ENCODE results near the gene PLEKHM3. TPM values are rescaled to one million over a fixed set of nuclear protein-coding genes. Genes with fewer than 3 reads are reported as not detected.

Gene PLEKHM3
- total RNA-seq, 3 donors from 2014 or later (not counting 1 experiment from before 2014, with no cell fraction given) = 21.7 to 27.7 (median 26.3) TPM

DNA sequence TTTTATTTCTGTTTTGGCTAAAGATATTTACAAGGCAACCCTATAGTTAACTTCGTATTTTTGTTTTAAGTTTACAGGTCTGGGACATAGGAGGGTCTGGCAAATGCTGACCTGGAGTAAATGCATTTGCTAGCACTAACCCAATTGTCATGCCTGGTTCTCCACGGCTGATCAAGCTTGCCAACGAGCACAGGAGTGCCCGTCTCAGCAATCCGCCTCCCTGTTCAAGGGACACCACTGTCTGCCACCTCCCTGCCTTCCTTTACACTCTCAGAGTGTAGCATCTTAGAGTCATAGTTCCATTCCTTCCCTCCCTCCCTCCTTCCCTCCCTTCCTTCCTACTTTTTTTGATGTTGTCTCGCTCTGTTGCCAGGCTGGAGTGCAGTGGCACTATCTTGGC lies 104.6 kb downstream of the PLEKHM3 start:
- WGBS (ENCODE audit: insufficient coverage) = 90% methylated on average over 6 of the region's 6 CpGs
- TF ChIP-seq, protein P1, sequence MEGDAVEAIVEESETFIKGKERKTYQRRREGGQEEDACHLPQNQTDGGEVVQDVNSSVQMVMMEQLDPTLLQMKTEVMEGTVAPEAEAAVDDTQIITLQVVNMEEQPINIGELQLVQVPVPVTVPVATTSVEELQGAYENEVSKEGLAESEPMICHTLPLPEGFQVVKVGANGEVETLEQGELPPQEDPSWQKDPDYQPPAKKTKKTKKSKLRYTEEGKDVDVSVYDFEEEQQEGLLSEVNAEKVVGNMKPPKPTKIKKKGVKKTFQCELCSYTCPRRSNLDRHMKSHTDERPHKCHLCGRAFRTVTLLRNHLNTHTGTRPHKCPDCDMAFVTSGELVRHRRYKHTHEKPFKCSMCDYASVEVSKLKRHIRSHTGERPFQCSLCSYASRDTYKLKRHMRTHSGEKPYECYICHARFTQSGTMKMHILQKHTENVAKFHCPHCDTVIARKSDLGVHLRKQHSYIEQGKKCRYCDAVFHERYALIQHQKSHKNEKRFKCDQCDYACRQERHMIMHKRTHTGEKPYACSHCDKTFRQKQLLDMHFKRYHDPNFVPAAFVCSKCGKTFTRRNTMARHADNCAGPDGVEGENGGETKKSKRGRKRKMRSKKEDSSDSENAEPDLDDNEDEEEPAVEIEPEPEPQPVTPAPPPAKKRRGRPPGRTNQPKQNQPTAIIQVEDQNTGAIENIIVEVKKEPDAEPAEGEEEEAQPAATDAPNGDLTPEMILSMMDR (IDR thresholded peaks at IDR 0.05) = no peak
- Mint-ChIP-seq H3K9me3 (no peaks in the 10 kb centered on the region), H3K4me1 (peaks cover 0 to 10% of the 10 kb centered on the region in 2 donors), H3K27me3 (ENCODE audit: low read depth in 2 of 2) (no peaks in the 10 kb centered on the region), H3K36me3 (no peaks in the 10 kb centered on the region), H3K4me3 (no peak overlapping the region), H3K27ac (no peak overlapping the region)
- no peaks in the 10 kb centered on the region for H3K36me3 ChIP-seq (ENCODE audit: control insufficient read depth, insufficient read depth, low read length)
- no peaks in the 10 kb centered on the region for H3K9me3 ChIP-seq (ENCODE audit: control insufficient read depth, insufficient read depth, low read length)
- no peaks in the 10 kb centered on the region for H3K27me3 ChIP-seq (ENCODE audit: control insufficient read depth, insufficient read depth, low read length)
- H3K4me3 ChIP-seq (ENCODE audit: low read length) = no peak overlapping the region
- H3K4me1 ChIP-seq (ENCODE audit: control insufficient read depth, insufficient read depth, low read length) = peaks cover 11% of the 10 kb centered on the region
- ATAC-seq = no peak
- intact Hi-C loops (cut with micrococcal nuclease) = no loop called here
- DNase-seq = no peak
- no peak overlapping the region for H3K27ac ChIP-seq (ENCODE audit: low read length)

- peaks cover 0 to 6% of the 10 kb centered on the region in 2 donors for H3K4me1 Mint-ChIP-seq
- H3K4me3 Mint-ChIP-seq = no peak overlapping the region
- no peaks in the 10 kb centered on the region for H3K27me3 Mint-ChIP-seq (ENCODE audit: low read depth in 2 of 2)
- WGBS (ENCODE audit: insufficient coverage) = 95% methylated on average over 3 of the region's 3 CpGs
- H3K27ac Mint-ChIP-seq = no peak overlapping the region
- no peaks in the 10 kb centered on the region for H3K36me3 Mint-ChIP-seq
- no peak overlapping the region for H3K27ac ChIP-seq (ENCODE audit: low read length)
- H3K9me3 ChIP-seq (ENCODE audit: control insufficient read depth, insufficient read depth, low read length) = no peaks in the 10 kb centered on the region
- H3K4me3 ChIP-seq (ENCODE audit: low read length) = no peak overlapping the region
- no peaks in the 10 kb centered on the region for H3K27me3 ChIP-seq (ENCODE audit: control insufficient read depth, insufficient read depth, low read length)
- H3K36me3 ChIP-seq (ENCODE audit: control insufficient read depth, insufficient read depth, low read length) = no peaks in the 10 kb centered on the region
- DNase-seq (no peak), ATAC-seq (no peak)
- H3K9me3 Mint-ChIP-seq = no peaks in the 10 kb centered on the region
- TF ChIP-seq, protein P1 (IDR thresholded peaks at IDR 0.05) = no peak
- intact Hi-C loops (cut with micrococcal nuclease) = no loop called here
- H3K4me1 ChIP-seq (ENCODE audit: control insufficient read depth, insufficient read depth, low read length) = peaks cover 7% of the 10 kb centered on the region
Measured at GRCh38 chr2:207920321-207920720, 105.0 kb downstream of the PLEKHM3 start.

- WGBS (ENCODE audit: insufficient coverage) = 97% methylated on average over 5 of the region's 8 CpGs
- Mint-ChIP-seq H3K4me3 (no peak overlapping the region), H3K9me3 (no peaks in the 10 kb centered on the region), H3K4me1 (no peaks in the 10 kb centered on the region), H3K27ac (no peak overlapping the region), H3K27me3 (ENCODE audit: low read depth in 2 of 2) (no peaks in the 10 kb centered on the region), H3K36me3 (no peaks in the 10 kb centered on the region)
- H3K9me3 ChIP-seq (ENCODE audit: control insufficient read depth, insufficient read depth, low read length) = no peaks in the 10 kb centered on the region
- no peaks in the 10 kb centered on the region for H3K27me3 ChIP-seq (ENCODE audit: control insufficient read depth, insufficient read depth, low read length)
- no peak overlapping the region for H3K4me3 ChIP-seq (ENCODE audit: low read length)
- no peaks in the 10 kb centered on the region for H3K4me1 ChIP-seq (ENCODE audit: control insufficient read depth, insufficient read depth, low read length)
- TF ChIP-seq, protein P1 (IDR thresholded peaks at IDR 0.05) = no peak
- no peak overlapping the region for H3K27ac ChIP-seq (ENCODE audit: low read length)
- H3K36me3 ChIP-seq (ENCODE audit: control insufficient read depth, insufficient read depth, low read length) = no peaks in the 10 kb centered on the region
- no peak for DNase-seq
- no peak for ATAC-seq
- intact Hi-C loops (cut with micrococcal nuclease) = no loop called here
Measured at GRCh38 chr2:207919164-207919919, 106.0 kb downstream of the PLEKHM3 start.

DNA sequence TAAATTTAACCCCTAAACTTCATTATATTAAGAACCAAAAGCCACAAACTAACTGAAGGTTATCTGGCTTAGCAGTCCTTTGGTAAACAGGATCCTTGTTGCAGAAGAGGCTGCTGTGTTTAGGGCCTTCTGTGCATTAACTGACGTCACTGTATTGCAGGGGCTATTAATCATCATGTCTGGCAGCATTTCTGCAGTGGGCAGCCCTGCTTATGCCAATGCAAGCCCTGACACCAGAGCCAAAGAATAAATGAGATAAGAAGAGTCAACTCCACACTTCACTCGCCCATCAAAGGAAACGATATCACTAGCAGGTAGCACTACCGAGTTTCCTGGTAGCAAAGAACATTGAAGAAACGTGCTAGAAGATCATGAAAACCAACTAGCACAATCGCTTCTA lies 110.6 kb downstream of the PLEKHM3 start:
- Mint-ChIP-seq H3K36me3 (no peaks in the 10 kb centered on the region), H3K27ac (no peak overlapping the region)
- intact Hi-C loops (cut with micrococcal nuclease) = no loop called here

More for the DNA sequence above, 110.6 kb downstream of the PLEKHM3 start:
- Histone ChIP-seq H3K27ac (ENCODE audit: low read length) (no peak overlapping the region), H3K9me3 (ENCODE audit: control insufficient read depth, insufficient read depth, low read length) (no peaks in the 10 kb centered on the region), H3K4me1 (ENCODE audit: control insufficient read depth, insufficient read depth, low read length) (no peaks in the 10 kb centered on the region), H3K4me3 (ENCODE audit: low read length) (no peak overlapping the region), H3K27me3 (ENCODE audit: control insufficient read depth, insufficient read depth, low read length) (no peaks in the 10 kb centered on the region), H3K36me3 (ENCODE audit: control insufficient read depth, insufficient read depth, low read length) (peaks cover 5% of the 10 kb centered on the region)
- no peak overlapping the region for H3K4me3 Mint-ChIP-seq
- no peaks in the 10 kb centered on the region for H3K4me1 Mint-ChIP-seq
- 98% methylated on average over 5 of the region's 6 CpGs for WGBS (ENCODE audit: insufficient coverage)
- TF ChIP-seq, protein P1 (IDR thresholded peaks at IDR 0.05) = no peak
- no peaks in the 10 kb centered on the region for H3K27me3 Mint-ChIP-seq (ENCODE audit: low read depth in 2 of 2)
- H3K9me3 Mint-ChIP-seq = no peaks in the 10 kb centered on the region
- DNase-seq (no peak), ATAC-seq (no peak)

Measured in natural killer cell (primary cell).